ENCODE results near the gene SALL2. TPM values are rescaled to one million over a fixed set of nuclear protein-coding genes. Genes with fewer than 3 reads are reported as not detected.
A peak's percentile ranks its signal among the peaks of the same experiment; 100 is the strongest.

SALL2 gene
- total and polyA plus RNA-seq, 4 donors, result 2.9 to 10.2 (median 8.1) TPM

DNA sequence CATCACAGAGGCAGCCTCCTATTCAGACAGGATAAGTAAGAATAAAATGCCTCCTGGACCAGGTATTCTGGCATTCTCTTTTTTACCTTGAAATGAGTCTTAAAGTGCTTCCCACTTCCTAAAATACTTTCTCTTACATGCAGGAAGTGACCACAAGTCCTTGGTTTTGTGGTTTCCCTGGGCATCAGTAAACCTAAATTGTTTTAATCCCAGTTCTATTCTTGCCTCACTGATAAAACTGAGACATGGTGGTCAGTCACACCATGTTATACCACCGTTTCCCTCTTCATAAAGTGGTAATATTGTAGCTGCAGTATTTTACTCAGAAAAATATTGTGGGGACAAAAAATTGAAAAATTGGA, 1.2 kb upstream of the SALL2 start:
- WGBS, 2 donors, result 21 to 52% methylated on average over 1 of the region's 1 CpG
- no peak overlapping the region for H3K4me3 ChIP-seq
- ATAC-seq (ENCODE audit: insufficient read depth, low FRiP score) (no peak), DNase-seq (no peak)
- peaks cover 0 to 3% (median 2%) of the 10 kb centered on the region in 3 donors for H3K27me3 ChIP-seq (ENCODE audit: control insufficient read depth in 3 of 3, insufficient read depth in 3 of 3, low read length in 2 of 3)
- no peak overlapping the region for H3K9ac ChIP-seq (ENCODE audit: insufficient read depth in 1 of 2, low read length in 2 of 2)
- TF ChIP-seq, protein P1, sequence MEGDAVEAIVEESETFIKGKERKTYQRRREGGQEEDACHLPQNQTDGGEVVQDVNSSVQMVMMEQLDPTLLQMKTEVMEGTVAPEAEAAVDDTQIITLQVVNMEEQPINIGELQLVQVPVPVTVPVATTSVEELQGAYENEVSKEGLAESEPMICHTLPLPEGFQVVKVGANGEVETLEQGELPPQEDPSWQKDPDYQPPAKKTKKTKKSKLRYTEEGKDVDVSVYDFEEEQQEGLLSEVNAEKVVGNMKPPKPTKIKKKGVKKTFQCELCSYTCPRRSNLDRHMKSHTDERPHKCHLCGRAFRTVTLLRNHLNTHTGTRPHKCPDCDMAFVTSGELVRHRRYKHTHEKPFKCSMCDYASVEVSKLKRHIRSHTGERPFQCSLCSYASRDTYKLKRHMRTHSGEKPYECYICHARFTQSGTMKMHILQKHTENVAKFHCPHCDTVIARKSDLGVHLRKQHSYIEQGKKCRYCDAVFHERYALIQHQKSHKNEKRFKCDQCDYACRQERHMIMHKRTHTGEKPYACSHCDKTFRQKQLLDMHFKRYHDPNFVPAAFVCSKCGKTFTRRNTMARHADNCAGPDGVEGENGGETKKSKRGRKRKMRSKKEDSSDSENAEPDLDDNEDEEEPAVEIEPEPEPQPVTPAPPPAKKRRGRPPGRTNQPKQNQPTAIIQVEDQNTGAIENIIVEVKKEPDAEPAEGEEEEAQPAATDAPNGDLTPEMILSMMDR (IDR thresholded peaks at IDR 0.05; ENCODE audit: control extremely low read depth, extremely low read depth), result no peak
- peaks cover 0 to 12% (median 4%) of the 10 kb centered on the region in 5 donors for H3K4me1 ChIP-seq (ENCODE audit: control insufficient read depth in 5 of 5, insufficient read depth in 5 of 5, low read length in 5 of 5)
- H3K36me3 ChIP-seq (ENCODE audit: control insufficient read depth in 4 of 4, insufficient read depth in 4 of 4, low read length in 4 of 4), result peaks cover 0 to 12% (median 3%) of the 10 kb centered on the region in 4 donors
- H3K27ac ChIP-seq (ENCODE audit: low read depth in 1 of 2, low read length in 1 of 2), result no peak overlapping the region
- H3K9me3 ChIP-seq (ENCODE audit: control insufficient read depth in 4 of 4, insufficient read depth in 3 of 4, low read length in 3 of 4), result no peaks in the 10 kb centered on the region

DNA sequence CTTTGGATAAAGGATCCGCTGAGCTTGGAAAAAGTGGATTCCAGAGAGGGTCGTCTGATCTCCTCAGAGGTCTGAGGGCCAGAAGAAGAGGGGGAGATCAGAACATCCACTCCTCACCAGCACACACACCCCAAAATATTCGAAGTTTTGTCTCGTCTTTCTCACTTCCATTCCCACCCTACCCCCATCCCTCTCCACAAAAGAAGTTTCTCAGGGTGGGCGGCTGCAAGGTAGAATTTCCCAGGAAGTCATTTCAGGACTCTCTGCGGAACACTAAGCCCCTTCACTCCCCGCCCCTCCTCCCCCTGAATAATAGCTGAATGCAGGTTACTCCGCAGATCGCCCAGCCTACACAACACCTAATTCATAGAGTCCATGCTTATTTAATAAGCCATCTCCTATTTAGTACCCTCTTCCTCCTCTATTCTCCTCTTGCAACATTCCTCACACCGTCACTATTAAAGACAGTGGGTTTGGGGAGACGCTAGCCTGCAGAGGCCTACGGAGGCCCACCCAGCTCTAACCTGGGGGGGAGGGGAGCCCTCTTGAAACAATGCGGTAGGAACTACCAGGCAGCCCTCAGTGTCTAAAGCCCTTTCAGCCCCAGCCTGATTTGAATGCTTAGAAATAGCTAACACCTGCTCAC, 649 bp upstream of the SALL2 start:
- TF ChIP-seq, protein P1 (IDR thresholded peaks at IDR 0.05; ENCODE audit: control extremely low read depth, extremely low read depth), result no peak
- Histone ChIP-seq H3K4me1 (ENCODE audit: control insufficient read depth in 5 of 5, insufficient read depth in 5 of 5, low read length in 5 of 5) (peaks cover 0 to 12% (median 4%) of the 10 kb centered on the region in 5 donors), H3K27ac (ENCODE audit: low read depth in 1 of 2, low read length in 1 of 2) (peak overlapping the region in 1 of 2 donors; percentile 11), H3K9ac (ENCODE audit: insufficient read depth in 1 of 2, low read length in 2 of 2) (peak overlapping the region in 1 of 2 donors; percentile 67), H3K27me3 (ENCODE audit: control insufficient read depth in 3 of 3, insufficient read depth in 3 of 3, low read length in 2 of 3) (peaks cover 0 to 3% (median 2%) of the 10 kb centered on the region in 3 donors), H3K9me3 (ENCODE audit: control insufficient read depth in 4 of 4, insufficient read depth in 3 of 4, low read length in 3 of 4) (no peaks in the 10 kb centered on the region), H3K4me3 (peak overlapping the region; percentile 59), H3K36me3 (ENCODE audit: control insufficient read depth in 4 of 4, insufficient read depth in 4 of 4, low read length in 4 of 4) (peaks cover 0 to 13% (median 3%) of the 10 kb centered on the region in 4 donors)
- WGBS, 2 donors, result 6 to 23% methylated on average over 13 of the region's 13 CpGs
- DNase-seq (peak; percentile 17 to 25 (median 18)), ATAC-seq (ENCODE audit: insufficient read depth, low FRiP score) (no peak)

DNA sequence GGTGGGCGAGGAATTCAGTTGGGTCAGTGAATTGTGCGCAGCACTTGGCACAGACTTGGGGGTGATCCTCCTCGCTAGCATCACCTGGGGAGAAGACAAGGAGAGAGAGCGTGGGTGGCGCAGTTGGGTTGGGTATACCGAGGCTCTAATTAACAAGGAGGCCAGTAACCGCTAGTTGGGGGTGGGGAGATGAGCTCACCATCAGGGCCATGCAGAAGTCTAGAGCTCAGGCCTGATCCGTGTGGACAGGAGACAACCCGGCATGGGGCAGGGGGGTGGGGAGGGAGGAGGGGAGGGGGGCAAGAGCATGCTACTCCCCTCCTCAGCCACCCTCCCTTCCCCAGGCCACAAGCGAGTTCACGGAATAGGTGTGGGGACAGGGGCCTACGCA, 580 bp downstream of the SALL2 start:
- Histone ChIP-seq H3K36me3 (ENCODE audit: control insufficient read depth in 4 of 4, insufficient read depth in 4 of 4, low read length in 4 of 4) (peaks cover 0 to 18% (median 3%) of the 10 kb centered on the region in 4 donors), H3K27me3 (ENCODE audit: control insufficient read depth in 3 of 3, insufficient read depth in 3 of 3, low read length in 2 of 3) (peaks cover 0 to 3% (median 2%) of the 10 kb centered on the region in 3 donors), H3K4me3 (peak overlapping the region; percentile 59), H3K9ac (ENCODE audit: insufficient read depth in 1 of 2, low read length in 2 of 2) (peak overlapping the region in 1 of 2 donors; percentile 68), H3K27ac (ENCODE audit: low read depth in 1 of 2, low read length in 1 of 2) (no peak overlapping the region), H3K9me3 (ENCODE audit: control insufficient read depth in 4 of 4, insufficient read depth in 3 of 4, low read length in 3 of 4) (no peaks in the 10 kb centered on the region), H3K4me1 (ENCODE audit: control insufficient read depth in 5 of 5, insufficient read depth in 5 of 5, low read length in 5 of 5) (peaks cover 0 to 12% (median 4%) of the 10 kb centered on the region in 5 donors)
- peak; percentile 44 to 59 (median 51) for DNase-seq
- ATAC-seq (ENCODE audit: insufficient read depth, low FRiP score), result no peak
- TF ChIP-seq, protein P1 (IDR thresholded peaks at IDR 0.05; ENCODE audit: control extremely low read depth, extremely low read depth), result no peak
- 56 to 58% methylated on average over 9 to 10 of the region's 12 CpGs for WGBS, 2 donors
